Activated naive CD8-positive, alpha-beta T cell treated with anti-CD3 and anti-CD28 coated beads, Interleukin-2, amount 50 U/mL, for 24 hours (primary cell): Measurements from ENCODE around the gene AP1G1.
A peak's percentile ranks its signal among the peaks of the same experiment; 100 is the strongest.
"Not testable (repeated sequence)": the region's sequence is repeated elsewhere in the genome, so short reads cannot be mapped to it uniquely, and the experiment has no call there.

Experiments
- ATAC-seq: fragments of 150-1000 bp; cut with Tn5 transposase; one replicate; pipeline ENCODE4 v1.10.0; 2021
- DNase-seq: peaks from one replicate; pipeline ENCODE4 v3.0.0; 2021
- H3K27ac Mint-ChIP-seq: one replicate; pipeline ENCODE4 v1.8.0; 2021; ENCODE audit warnings: mild to moderate bottlenecking, mixed read lengths
- H3K27me3 Mint-ChIP-seq: one replicate; pipeline ENCODE4 v1.8.0; 2021; ENCODE audit warnings: mixed read lengths
- H3K36me3 Mint-ChIP-seq: one replicate; pipeline ENCODE4 v1.8.0; 2021; ENCODE audit warnings: low read depth, mixed read lengths
- H3K4me1 Mint-ChIP-seq: one replicate; pipeline ENCODE4 v1.8.0; 2021; ENCODE audit warnings: mixed read lengths
- H3K4me3 Mint-ChIP-seq: one replicate; pipeline ENCODE4 v1.8.0; 2021; ENCODE audit warnings: mild to moderate bottlenecking, moderate library complexity, mixed read lengths
- H3K9me3 Mint-ChIP-seq: one replicate; pipeline ENCODE4 v1.8.0; 2021; ENCODE audit warnings: mixed read lengths

AP1G1 gene

GRCh38 chr16:71834291-71834690 is 25.7 kb upstream of the AP1G1 start:
- Mint-ChIP-seq H3K36me3 (no peaks in the 10 kb centered on the region), H3K4me3 (no peak overlapping the region), H3K9me3 (no peaks in the 10 kb centered on the region), H3K4me1 (no peaks in the 10 kb centered on the region), H3K27ac (no peak overlapping the region), H3K27me3 (no peaks in the 10 kb centered on the region)
- DNase-seq, result no peak
- no peak for ATAC-seq

GRCh38 chr16:71832112-71832511 is 23.5 kb upstream of the AP1G1 start:
- H3K4me1 Mint-ChIP-seq, H3K4me3 Mint-ChIP-seq, H3K27me3 Mint-ChIP-seq, H3K27ac Mint-ChIP-seq, ATAC-seq, H3K9me3 Mint-ChIP-seq, DNase-seq, H3K36me3 Mint-ChIP-seq: not testable (repeated sequence)

GRCh38 chr16:71831698-71832097 is 23.1 kb upstream of the AP1G1 start:
- not testable (repeated sequence) for H3K9me3 Mint-ChIP-seq, H3K4me1 Mint-ChIP-seq, H3K36me3 Mint-ChIP-seq, ATAC-seq, H3K27me3 Mint-ChIP-seq, H3K4me3 Mint-ChIP-seq, DNase-seq, H3K27ac Mint-ChIP-seq

GRCh38 chr16:71830359-71830758 is 21.7 kb upstream of the AP1G1 start:
- H3K4me3 Mint-ChIP-seq, result no peak overlapping the region
- H3K9me3 Mint-ChIP-seq, result no peaks in the 10 kb centered on the region
- no peaks in the 10 kb centered on the region for H3K27me3 Mint-ChIP-seq
- no peaks in the 10 kb centered on the region for H3K4me1 Mint-ChIP-seq
- H3K36me3 Mint-ChIP-seq, result peaks cover 3% of the 10 kb centered on the region
- DNase-seq (no peak), ATAC-seq (no peak)
- no peak overlapping the region for H3K27ac Mint-ChIP-seq

GRCh38 chr16:71826533-71827017 is 17.9 kb upstream of the AP1G1 start:
- H3K27me3 Mint-ChIP-seq, result no peaks in the 10 kb centered on the region
- H3K27ac Mint-ChIP-seq, result no peak overlapping the region
- H3K4me3 Mint-ChIP-seq, result no peak overlapping the region
- DNase-seq (no peak), ATAC-seq (no peak)
- H3K4me1 Mint-ChIP-seq, result no peaks in the 10 kb centered on the region
- H3K9me3 Mint-ChIP-seq, result no peaks in the 10 kb centered on the region
- H3K36me3 Mint-ChIP-seq, result peaks cover 3% of the 10 kb centered on the region

GRCh38 chr16:71817155-71817500 is 8.5 kb upstream of the AP1G1 start:
- not testable (repeated sequence) for H3K9me3 Mint-ChIP-seq, DNase-seq, H3K27me3 Mint-ChIP-seq, ATAC-seq, H3K4me3 Mint-ChIP-seq, H3K36me3 Mint-ChIP-seq
- peaks cover 14% of the 10 kb centered on the region for H3K4me1 Mint-ChIP-seq
- H3K27ac Mint-ChIP-seq, result peak overlapping the region; percentile 57

GRCh38 chr16:71811261-71811803 is 2.7 kb upstream of the AP1G1 start:
- Mint-ChIP-seq H3K9me3 (no peaks in the 10 kb centered on the region), H3K4me3 (no peak overlapping the region), H3K36me3 (peaks cover 7% of the 10 kb centered on the region), H3K27me3 (no peaks in the 10 kb centered on the region), H3K27ac (no peak overlapping the region), H3K4me1 (peaks cover 30% of the 10 kb centered on the region)
- DNase-seq (no peak), ATAC-seq (no peak)

- H3K27ac Mint-ChIP-seq, H3K27me3 Mint-ChIP-seq, DNase-seq, H3K9me3 Mint-ChIP-seq, ATAC-seq, H3K36me3 Mint-ChIP-seq: not testable (repeated sequence)
- Mint-ChIP-seq H3K4me3 (peak overlapping the region; percentile 94), H3K4me1 (peaks cover 34% of the 10 kb centered on the region)
These were observed 1.5 kb upstream of the AP1G1 start for GRCh38 chr16:71810155-71810530.

- peak overlapping the region; percentile 100 for H3K27ac Mint-ChIP-seq
- H3K27me3 Mint-ChIP-seq, result no peaks in the 10 kb centered on the region
- ATAC-seq (peak; percentile 41), DNase-seq (peak; percentile 56)
- H3K4me3 Mint-ChIP-seq, result peak overlapping the region; percentile 94
- peaks cover 42% of the 10 kb centered on the region for H3K4me1 Mint-ChIP-seq
- H3K36me3 Mint-ChIP-seq, result peaks cover 9% of the 10 kb centered on the region
- H3K9me3 Mint-ChIP-seq, result no peaks in the 10 kb centered on the region
These were observed 585 bp downstream of the AP1G1 start for GRCh38 chr16:71807905-71808592.

GRCh38 chr16:71803305-71803690 is 5.3 kb downstream of the AP1G1 start:
- H3K27ac Mint-ChIP-seq, result no peak overlapping the region
- ATAC-seq, result no peak
- peaks cover 28% of the 10 kb centered on the region for H3K4me1 Mint-ChIP-seq
- H3K36me3 Mint-ChIP-seq, result peaks cover 12% of the 10 kb centered on the region
- no peak overlapping the region for H3K4me3 Mint-ChIP-seq
- DNase-seq, result no peak
- no peaks in the 10 kb centered on the region for H3K9me3 Mint-ChIP-seq
- H3K27me3 Mint-ChIP-seq, result no peaks in the 10 kb centered on the region

GRCh38 chr16:71796501-71797097 is 12.0 kb downstream of the AP1G1 start:
- Mint-ChIP-seq H3K36me3 (peaks cover 10% of the 10 kb centered on the region), H3K27ac (no peak overlapping the region), H3K4me1 (peaks cover 48% of the 10 kb centered on the region), H3K9me3 (no peaks in the 10 kb centered on the region), H3K4me3 (no peak overlapping the region), H3K27me3 (no peaks in the 10 kb centered on the region)
- DNase-seq, result no peak
- ATAC-seq, result no peak

- peak; percentile 59 for ATAC-seq
- no peak overlapping the region for H3K4me3 Mint-ChIP-seq
- DNase-seq, result no peak
- peaks cover 7% of the 10 kb centered on the region for H3K36me3 Mint-ChIP-seq
- peaks cover 61% of the 10 kb centered on the region for H3K4me1 Mint-ChIP-seq
- no peaks in the 10 kb centered on the region for H3K27me3 Mint-ChIP-seq
- H3K27ac Mint-ChIP-seq, result peak overlapping the region; percentile 43
- H3K9me3 Mint-ChIP-seq, result no peaks in the 10 kb centered on the region
These were observed 13.7 kb downstream of the AP1G1 start for GRCh38 chr16:71794943-71795342.

- no peaks in the 10 kb centered on the region for H3K9me3 Mint-ChIP-seq
- no peak for ATAC-seq
- no peaks in the 10 kb centered on the region for H3K27me3 Mint-ChIP-seq
- H3K27ac Mint-ChIP-seq, result no peak overlapping the region
- peaks cover 64% of the 10 kb centered on the region for H3K4me1 Mint-ChIP-seq
- DNase-seq, result no peak
- peaks cover 12% of the 10 kb centered on the region for H3K36me3 Mint-ChIP-seq
- no peak overlapping the region for H3K4me3 Mint-ChIP-seq
These were observed 14.6 kb downstream of the AP1G1 start for GRCh38 chr16:71794018-71794417.

- peaks cover 26% of the 10 kb centered on the region for H3K36me3 Mint-ChIP-seq
- H3K27me3 Mint-ChIP-seq, result no peaks in the 10 kb centered on the region
- no peak overlapping the region for H3K4me3 Mint-ChIP-seq
- ATAC-seq, result no peak
- no peak for DNase-seq
- no peak overlapping the region for H3K27ac Mint-ChIP-seq
- H3K9me3 Mint-ChIP-seq, result no peaks in the 10 kb centered on the region
- peaks cover 65% of the 10 kb centered on the region for H3K4me1 Mint-ChIP-seq
These were observed 16.5 kb downstream of the AP1G1 start for GRCh38 chr16:71792176-71792575.

GRCh38 chr16:71790329-71790728 is 18.3 kb downstream of the AP1G1 start:
- ATAC-seq, DNase-seq, H3K4me3 Mint-ChIP-seq, H3K9me3 Mint-ChIP-seq, H3K27me3 Mint-ChIP-seq: not testable (repeated sequence)
- Mint-ChIP-seq H3K36me3 (peaks cover 24% of the 10 kb centered on the region), H3K27ac (peak overlapping the region; percentile 29), H3K4me1 (peaks cover 47% of the 10 kb centered on the region)
